ENCODE data around the gene FXYD3. TPM values are rescaled to one million over a fixed set of nuclear protein-coding genes. Genes with fewer than 3 reads are reported as not detected.
A peak's percentile ranks its signal among the peaks of the same experiment; 100 is the strongest.
"Not testable (repeated sequence)": the region's sequence is repeated elsewhere in the genome, so short reads cannot be mapped to it uniquely, and the experiment has no call there.

The FXYD3 gene
- total RNA-seq, 1 donor from 2014 or later, result not detected

DNA sequence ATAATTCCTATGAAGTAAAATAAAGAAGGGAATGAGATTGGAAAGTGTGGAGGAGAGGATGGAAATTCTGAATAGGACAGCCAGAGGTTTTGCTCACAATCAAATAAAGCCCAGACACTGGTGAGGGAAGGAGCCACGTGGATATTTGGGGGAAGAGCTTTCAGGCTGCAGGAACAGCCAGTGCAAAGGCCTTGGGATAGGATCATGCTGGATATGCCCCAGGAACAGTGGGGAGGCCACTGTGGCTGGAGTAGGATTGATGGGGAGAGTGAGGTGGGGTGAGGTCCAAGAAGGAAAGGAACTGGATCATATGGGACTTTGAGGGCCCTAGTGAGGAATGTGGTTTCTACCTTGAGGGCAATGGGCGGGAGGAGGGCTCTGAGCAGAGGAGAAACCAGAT lies 34.8 kb downstream of the FXYD3 start:
- TF ChIP-seq EZH2phosphoT487 (IDR thresholded peaks at IDR 0.05) (no peak), EZH2 (IDR thresholded peaks at IDR 0.05) (no peak)
- TF ChIP-seq, protein P1, sequence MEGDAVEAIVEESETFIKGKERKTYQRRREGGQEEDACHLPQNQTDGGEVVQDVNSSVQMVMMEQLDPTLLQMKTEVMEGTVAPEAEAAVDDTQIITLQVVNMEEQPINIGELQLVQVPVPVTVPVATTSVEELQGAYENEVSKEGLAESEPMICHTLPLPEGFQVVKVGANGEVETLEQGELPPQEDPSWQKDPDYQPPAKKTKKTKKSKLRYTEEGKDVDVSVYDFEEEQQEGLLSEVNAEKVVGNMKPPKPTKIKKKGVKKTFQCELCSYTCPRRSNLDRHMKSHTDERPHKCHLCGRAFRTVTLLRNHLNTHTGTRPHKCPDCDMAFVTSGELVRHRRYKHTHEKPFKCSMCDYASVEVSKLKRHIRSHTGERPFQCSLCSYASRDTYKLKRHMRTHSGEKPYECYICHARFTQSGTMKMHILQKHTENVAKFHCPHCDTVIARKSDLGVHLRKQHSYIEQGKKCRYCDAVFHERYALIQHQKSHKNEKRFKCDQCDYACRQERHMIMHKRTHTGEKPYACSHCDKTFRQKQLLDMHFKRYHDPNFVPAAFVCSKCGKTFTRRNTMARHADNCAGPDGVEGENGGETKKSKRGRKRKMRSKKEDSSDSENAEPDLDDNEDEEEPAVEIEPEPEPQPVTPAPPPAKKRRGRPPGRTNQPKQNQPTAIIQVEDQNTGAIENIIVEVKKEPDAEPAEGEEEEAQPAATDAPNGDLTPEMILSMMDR (IDR thresholded peaks at IDR 0.05), result no peak
- no peaks in the 10 kb centered on the region for H3K9me3 ChIP-seq (ENCODE audit: low read depth)
- Mint-ChIP-seq H3K4me3 (peak overlapping the region; percentile 61), H3K27ac (peak overlapping the region; percentile 16), H3K36me3 (no peaks in the 10 kb centered on the region), H3K27me3 (ENCODE audit: insufficient read depth, low read depth) (peaks cover 39% of the 10 kb centered on the region), H3K9me3 (no peaks in the 10 kb centered on the region), H3K4me1 (peaks cover 22% of the 10 kb centered on the region)
- H3K4me3 ChIP-seq, result no peak overlapping the region
- no peaks in the 10 kb centered on the region for H3K79me2 ChIP-seq (ENCODE audit: low read depth)
- no peak overlapping the region for H3K9ac ChIP-seq
- no peak for DNase-seq (ENCODE audit: low spot score)
- no peaks in the 10 kb centered on the region for H4K20me1 ChIP-seq (ENCODE audit: low read depth)
- peaks cover 6% of the 10 kb centered on the region for H3F3A ChIP-seq (ENCODE audit: low read depth)
- H3K4me2 ChIP-seq, result no peak overlapping the region
- H3K4me1 ChIP-seq, result peaks cover 10% of the 10 kb centered on the region
- no peak overlapping the region for H3K27ac ChIP-seq
- H3K36me3 ChIP-seq, result no peaks in the 10 kb centered on the region
- H2AFZ ChIP-seq (replicated peaks), result no peak overlapping the region
- peaks cover 39% of the 10 kb centered on the region for H3K27me3 ChIP-seq

DNA sequence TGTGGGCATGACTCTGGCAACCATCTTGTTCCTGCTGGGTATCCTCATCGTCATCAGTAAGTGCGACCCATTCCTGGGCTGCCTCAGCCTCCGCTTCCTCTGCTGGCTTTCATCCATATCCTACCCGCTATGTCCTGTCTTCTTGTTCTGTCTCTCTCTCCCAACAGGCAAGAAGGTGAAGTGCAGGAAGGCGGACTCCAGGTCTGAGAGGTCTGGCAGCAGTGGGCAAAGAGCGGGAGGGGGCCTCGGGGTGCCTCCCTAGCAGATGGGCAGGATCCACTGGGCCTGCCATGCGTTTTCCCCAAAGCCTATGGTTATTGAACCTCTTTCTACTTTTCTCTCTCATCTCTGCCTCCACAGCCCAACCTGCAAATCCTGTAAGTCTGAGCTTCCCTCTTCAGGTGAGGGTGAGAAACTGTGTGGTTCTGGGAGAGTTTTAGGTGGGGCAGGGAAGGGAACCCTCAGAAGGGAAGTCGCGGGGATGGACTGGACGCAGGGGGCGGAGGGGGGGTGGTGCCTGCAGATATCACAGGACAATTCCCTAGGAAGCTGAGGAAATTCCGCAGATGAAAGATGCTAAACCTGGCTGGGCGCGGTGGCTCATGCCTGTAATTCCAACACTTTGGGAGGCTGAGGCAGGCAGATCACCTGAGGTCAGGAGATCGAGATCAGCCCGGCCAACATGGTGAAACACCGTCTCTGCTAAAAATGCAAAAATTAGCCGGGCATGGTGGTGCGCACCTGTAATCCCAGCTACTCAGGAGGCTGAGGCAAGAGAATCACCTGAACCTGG lies 35.8 kb downstream of the FXYD3 start:
- Mint-ChIP-seq H3K36me3 (no peaks in the 10 kb centered on the region), H3K9me3 (no peaks in the 10 kb centered on the region), H3K4me1 (peaks cover 21% of the 10 kb centered on the region), H3K27me3 (ENCODE audit: insufficient read depth, low read depth) (peaks cover 49% of the 10 kb centered on the region), H3K27ac (no peak overlapping the region), H3K4me3 (no peak overlapping the region)
- Histone ChIP-seq H3K4me3 (no peak overlapping the region), H3K9ac (no peak overlapping the region), H3K4me2 (no peak overlapping the region), H3K79me2 (ENCODE audit: low read depth) (no peaks in the 10 kb centered on the region), H4K20me1 (ENCODE audit: low read depth) (no peaks in the 10 kb centered on the region), H3K9me3 (ENCODE audit: low read depth) (no peaks in the 10 kb centered on the region), H3K27ac (no peak overlapping the region), H2AFZ (replicated peaks) (no peak overlapping the region), H3K4me1 (peaks cover 12% of the 10 kb centered on the region), H3F3A (ENCODE audit: low read depth) (peaks cover 6% of the 10 kb centered on the region), H3K36me3 (no peaks in the 10 kb centered on the region), H3K27me3 (peaks cover 43% of the 10 kb centered on the region)
- TF ChIP-seq EZH2phosphoT487 (IDR thresholded peaks at IDR 0.05) (no peak), EZH2 (IDR thresholded peaks at IDR 0.05) (no peak)
- TF ChIP-seq, protein P1 (IDR thresholded peaks at IDR 0.05), result no peak
- no peak for DNase-seq (ENCODE audit: low spot score)

DNA sequence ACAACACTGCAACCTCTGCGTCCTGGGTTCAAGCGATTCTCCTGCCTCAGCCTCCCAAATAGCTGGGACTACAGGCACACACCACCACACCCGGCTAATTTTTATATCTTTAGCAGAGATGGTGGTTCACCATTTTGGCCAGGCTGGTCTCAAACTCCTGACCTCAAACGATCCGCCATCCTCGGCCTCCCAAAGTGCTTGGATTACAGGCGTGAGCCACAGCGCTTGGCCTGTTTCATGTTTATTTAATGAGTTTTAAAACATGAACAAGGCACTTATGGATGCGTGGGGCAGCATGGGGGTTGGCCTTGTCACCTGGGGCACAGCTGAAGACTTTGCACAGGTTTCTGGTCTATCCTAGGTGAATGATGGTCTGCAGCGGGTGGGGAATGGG lies 37.5 kb downstream of the FXYD3 start:
- not testable (repeated sequence) for H3K9me3 Mint-ChIP-seq; H3K9me3 ChIP-seq (ENCODE audit: low read depth); H4K20me1 ChIP-seq (ENCODE audit: low read depth); H3F3A ChIP-seq (ENCODE audit: low read depth); H3K4me2 ChIP-seq; DNase-seq (ENCODE audit: low spot score); H3K79me2 ChIP-seq (ENCODE audit: low read depth); H3K27ac ChIP-seq; H3K36me3 ChIP-seq; H3K4me3 ChIP-seq; H3K9ac ChIP-seq; H2AFZ ChIP-seq (replicated peaks); H3K36me3 Mint-ChIP-seq
- Mint-ChIP-seq H3K4me3 (peak overlapping the region; percentile 71), H3K4me1 (peaks cover 21% of the 10 kb centered on the region), H3K27me3 (ENCODE audit: insufficient read depth, low read depth) (peaks cover 56% of the 10 kb centered on the region), H3K27ac (peak overlapping the region; percentile 17)
- Histone ChIP-seq H3K4me1 (peaks cover 12% of the 10 kb centered on the region), H3K27me3 (peaks cover 43% of the 10 kb centered on the region)
